ENCODE results near the gene CA9.

DNA sequence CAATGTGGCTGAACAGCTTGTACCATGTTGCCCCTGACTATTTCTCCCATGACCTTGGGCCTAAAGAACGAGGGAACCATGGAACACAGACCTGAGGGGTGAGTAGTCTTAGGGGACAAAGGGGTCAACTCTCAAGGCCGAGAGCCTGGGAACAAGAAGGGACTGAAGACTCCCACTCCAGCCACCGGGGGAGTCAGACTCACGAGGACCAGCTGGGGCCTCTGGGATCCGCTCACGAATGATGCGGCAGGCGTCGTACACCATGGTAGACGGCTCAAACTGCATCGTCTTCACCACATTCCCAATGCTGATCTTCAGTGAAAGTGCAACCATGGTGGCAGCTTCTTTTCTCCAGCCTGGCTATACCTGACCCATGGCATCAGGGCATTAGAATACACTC is 51.6 kb downstream of the CA9 start:
- no peak for TF ChIP-seq CTCF (IDR thresholded peaks at IDR 0.05; ENCODE audit: low read depth, low read length)
- TF ChIP-seq EZH2phosphoT487 (IDR thresholded peaks at IDR 0.05; ENCODE audit: low read depth) = no peak

All from OCI-LY3 (cell line).